SK-N-SH (cell line): ENCODE results near the gene ZNF711. TPM values are rescaled to one million over a fixed set of nuclear protein-coding genes. Genes with fewer than 3 reads are reported as not detected.

Experiments
- CTCF ChIA-PET: fragments of 300-600, 350-600 bp; formaldehyde crosslinking; extraction: SDS; loops from one replicate; lab custom pipeline; 2021; lab: Yijun Ruan, JAX
- POLR2A ChIA-PET: fragments of 350-600 bp; sonication (Branson Sonifier 250); formaldehyde crosslinking; extraction: SDS; loops from one replicate; lab custom pipeline; 2020; ENCODE audit warnings: antibody characterized with exemption, inconsistent platforms; lab: Yijun Ruan, JAX
- DNase-seq: peaks from one replicate; pipeline ENCODE4 v3.0.0; 2012
- H2AFZ ChIP-seq: fragments of 200-600 bp; sonication (generic); 2 replicates; pipeline ENCODE4 v1.8.1; 2016; ENCODE audit warnings: antibody characterized with exemption, mild to moderate bottlenecking, low read depth
- H3F3A ChIP-seq: fragments of 200-600 bp; sonication (generic); replicated peaks from 2 replicates; pipeline ENCODE3; 2016; ENCODE audit warnings: antibody characterized with exemption, mild to moderate bottlenecking; ENCODE audit not compliant: insufficient read depth
- H3K27ac ChIP-seq, 2 experiments: fragments of 200-500 bp in 1 of 2; fragments of 200-600 bp in 1 of 2; sonication (Bioruptor generic) in 1 of 2; sonication (generic), shearing (Covaris generic) in 1 of 2; 2 replicates each; pipeline versions ENCODE4 v1.5.1 to v1.6.1; 2014 to 2016; ENCODE audit warnings: low read depth in 2 of 2, inconsistent platforms in 1 of 2, low read length in 1 of 2, mild to moderate bottlenecking in 1 of 2, mixed read lengths in 1 of 2
- H3K27me3 ChIP-seq: fragments of 200-600 bp; sonication (generic), shearing (Covaris generic); 2 replicates; pipeline ENCODE4 v1.6.1; 2016; ENCODE audit warnings: mixed run types; ENCODE audit not compliant: insufficient read depth
- H3K36me3 ChIP-seq, 2 experiments: fragments of 200-500 bp in 1 of 2; fragments of 200-600 bp in 1 of 2; sonication (Bioruptor generic) in 1 of 2; sonication (generic) in 1 of 2; replicated peaks in 1 of 2; 2 replicates each; pipeline versions ENCODE3 to v1.5.1; 2014 to 2016; ENCODE audit warnings: low read length in 1 of 2, mild to moderate bottlenecking in 1 of 2; ENCODE audit not compliant: insufficient read depth in 2 of 2, control insufficient read depth in 1 of 2
- H3K4me1 ChIP-seq, 2 experiments: fragments of 200-500 bp in 1 of 2; fragments of 200-600 bp in 1 of 2; sonication (Bioruptor generic) in 1 of 2; sonication (generic), shearing (Covaris generic) in 1 of 2; 2 replicates each; pipeline versions ENCODE4 v1.5.1 to v1.6.1; 2014 to 2016; ENCODE audit warnings: low read depth in 1 of 2, low read length in 1 of 2, mixed run types in 1 of 2; ENCODE audit not compliant: insufficient read depth in 2 of 2, control insufficient read depth in 1 of 2
- H3K4me2 ChIP-seq: fragments of 200-600 bp; sonication (generic), shearing (Covaris generic); 2 replicates; pipeline ENCODE4 v1.6.1; 2017; ENCODE audit warnings: mixed run types
- H3K4me3 ChIP-seq, 2 experiments: fragments of 200-500 bp in 1 of 2; fragments of 200-600 bp in 1 of 2; sonication (Bioruptor generic) in 1 of 2; sonication (generic), shearing (Covaris generic) in 1 of 2; 2 replicates each; pipeline versions ENCODE4 v1.5.1 to v1.8.1; 2014 to 2016; ENCODE audit warnings: low read depth in 2 of 2, inconsistent platforms in 1 of 2, low read length in 1 of 2, mild to moderate bottlenecking in 1 of 2, mixed read lengths in 1 of 2, moderate library complexity in 1 of 2
- H3K79me2 ChIP-seq: fragments of 200-600 bp; sonication (generic); 2 replicates; pipeline ENCODE4 v1.8.1; 2017; ENCODE audit warnings: mild to moderate bottlenecking; ENCODE audit not compliant: insufficient read depth
- H3K9ac ChIP-seq: fragments of 200-600 bp; sonication (generic); 2 replicates; pipeline ENCODE4 v1.6.1; 2017; ENCODE audit warnings: mixed run types
- H3K9me2 ChIP-seq: fragments of 200-600 bp; sonication (generic); 2 replicates; pipeline ENCODE4 v1.6.1; 2017; ENCODE audit warnings: mixed run types
- H3K9me3 ChIP-seq: fragments of 200-600 bp; sonication (generic); 2 replicates; pipeline ENCODE4 v1.6.1; 2017; ENCODE audit warnings: mixed run types, mild to moderate bottlenecking, moderate library complexity
- H4K20me1 ChIP-seq: fragments of 200-600 bp; sonication (generic); 2 replicates; pipeline ENCODE4 v1.6.1; 2017; ENCODE audit warnings: mild to moderate bottlenecking, mixed run types; ENCODE audit not compliant: insufficient read depth
- CHD2 ChIP-seq: fragments of 150-350 bp; IDR thresholded peaks from 2 replicates; pipeline ENCODE4 v1.6.1; 2018; ENCODE audit warnings: low read length; ENCODE audit not compliant: partially characterized antibody
- ELF1 ChIP-seq: IDR thresholded peaks from 2 replicates; pipeline ENCODE4 v1.4.0; 2012
- EZH2phosphoT487 ChIP-seq: fragments of 200-600 bp; sonication (generic); IDR thresholded peaks from 2 replicates; pipeline ENCODE4 v1.6.1; 2017; ENCODE audit warnings: low read depth, mixed run types, mild to moderate bottlenecking, antibody characterized with exemption, moderate library complexity, borderline replicate concordance
- FOSL2 ChIP-seq: IDR thresholded peaks from 2 replicates; pipeline ENCODE4 v1.4.0; 2012; ENCODE audit warnings: low read depth, mild to moderate bottlenecking, moderate library complexity, borderline replicate concordance
- FOXJ3 ChIP-seq: sonication (generic); formaldehyde crosslinking; IDR thresholded peaks from 2 replicates; pipeline ENCODE4 v1.5.1; 2020; ENCODE audit warnings: mild to moderate bottlenecking, missing genetic modification reagents
- FOXM1 ChIP-seq: IDR thresholded peaks from 2 replicates; pipeline ENCODE4 v1.4.0; 2012; ENCODE audit warnings: low read depth, mild to moderate bottlenecking
- GABPA ChIP-seq: IDR thresholded peaks from 2 replicates; pipeline ENCODE4 v1.4.0; 2012; ENCODE audit warnings: low read depth, mild to moderate bottlenecking
- GATA2 ChIP-seq: sonication (generic); formaldehyde crosslinking; IDR thresholded peaks from 2 replicates; pipeline ENCODE4 v1.5.0; 2020; ENCODE audit warnings: mild to moderate bottlenecking, missing genetic modification reagents
- JUND ChIP-seq: IDR thresholded peaks from 2 replicates; pipeline ENCODE4 v1.4.0; 2012
- MEF2A ChIP-seq: IDR thresholded peaks from 2 replicates; pipeline ENCODE4 v1.4.0; 2012; ENCODE audit warnings: low read depth, borderline replicate concordance
- MXI1 ChIP-seq: IDR thresholded peaks from 2 replicates; pipeline ENCODE4 v1.6.1; 2012; ENCODE audit warnings: mild to moderate bottlenecking, low read depth, low read length, improper control_type of control experiment
- NFIC ChIP-seq: IDR thresholded peaks from 2 replicates; pipeline ENCODE4 v1.4.0; 2012; ENCODE audit warnings: borderline replicate concordance
- POLR2AphosphoS5 ChIP-seq: IDR thresholded peaks from 2 replicates; pipeline ENCODE4 v1.6.1; 2012; ENCODE audit warnings: low read depth, low read length
- RAD21 ChIP-seq: IDR thresholded peaks from 2 replicates; pipeline ENCODE4 v1.6.1; 2012; ENCODE audit warnings: mild to moderate bottlenecking, low read length
- RFX5 ChIP-seq: IDR thresholded peaks from 2 replicates; pipeline ENCODE4 v1.6.1; 2012; ENCODE audit warnings: mild to moderate bottlenecking, improper control_type of control experiment, low read length
- SIN3A ChIP-seq: IDR thresholded peaks from 2 replicates; pipeline ENCODE4 v1.6.1; 2012; ENCODE audit warnings: low read depth, mild to moderate bottlenecking, low read length, moderate library complexity, borderline replicate concordance
- TCF12 ChIP-seq: IDR thresholded peaks from 2 replicates; pipeline ENCODE4 v1.4.0; 2012
- WGBS: methylation state at CpG from one replicate; pipeline ENCODE4 v1.1.6; 2017; ENCODE audit warnings: low lambda C conversion rate; 5-methylcytosine and 5-hydroxymethylcytosine counted together
- polyA plus RNA-seq, 3 experiments: library from polyadenylated mRNA; depleted of rRNA; stranded (reverse); fragments of >200 nt; gene quantifications; 2 replicates each; pipeline ENCODE4 v1.2.3, GENCODE V29; 2012
- TF ChIP-seq, protein P1 (sequence below): fragments of 200-600 bp; sonication (generic); IDR thresholded peaks from 2 replicates; pipeline ENCODE4 v1.6.1; 2017; ENCODE audit warnings: antibody characterized with exemption, mild to moderate bottlenecking, moderate library complexity
- TF ChIP-seq, protein P2 (sequence below): fragments of 150-350 bp; IDR thresholded peaks from 2 replicates; pipeline ENCODE4 v1.6.1; 2016; ENCODE audit warnings: mild to moderate bottlenecking, low read depth, low read length
- TF ChIP-seq, protein P3 (sequence below): fragments of 150-350 bp; IDR thresholded peaks from 2 replicates; pipeline ENCODE4 v1.6.1; 2017; ENCODE audit warnings: antibody characterized with exemption, low read length, low read depth, borderline replicate concordance

The ZNF711 gene
- polyA plus RNA-seq, 1 of the 3 experiments (the other 2 are of a cell fraction), result 3.8 TPM

DNA sequence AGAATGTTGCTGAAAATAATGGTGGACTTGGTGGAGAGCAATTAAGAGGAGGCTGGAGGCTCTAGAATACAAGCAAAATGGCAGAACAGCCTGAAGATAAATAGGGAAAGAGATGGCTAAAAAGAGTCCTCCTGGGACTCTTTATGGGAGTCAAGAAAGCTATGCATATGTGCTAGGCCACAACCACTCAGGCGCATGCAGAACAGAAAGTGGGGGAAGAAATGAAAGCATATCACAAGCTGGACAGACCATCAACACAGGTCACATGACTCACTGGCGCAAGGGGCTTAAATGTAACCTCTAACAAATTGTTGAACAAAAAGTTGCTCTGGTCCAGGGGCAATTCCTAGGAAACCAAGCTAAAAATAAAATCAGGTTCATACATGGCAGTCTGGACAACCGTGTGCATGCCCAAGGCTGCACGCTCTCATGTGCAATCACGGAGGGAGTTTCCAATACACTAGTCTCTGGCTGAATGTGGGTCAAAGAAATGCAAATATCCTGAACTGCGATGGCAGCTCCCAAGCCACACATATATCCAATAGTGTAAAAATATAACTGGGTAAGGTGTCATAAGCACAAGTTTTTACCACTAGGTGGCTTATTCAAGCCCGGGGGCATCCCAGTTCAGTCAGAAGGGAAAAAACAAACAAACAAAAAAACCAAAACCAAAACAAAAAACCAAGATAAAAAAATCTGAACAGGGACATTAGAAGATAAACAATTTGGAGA lies 45.4 kb downstream of the ZNF711 start:
- POLR2A ChIA-PET, result no interaction called here
- H4K20me1 ChIP-seq, result no peaks in the 10 kb centered on the region
- H3K4me1 ChIP-seq, result no peaks in the 10 kb centered on the region
- no peak overlapping the region for H3K4me2 ChIP-seq
- TF ChIP-seq, protein P1, sequence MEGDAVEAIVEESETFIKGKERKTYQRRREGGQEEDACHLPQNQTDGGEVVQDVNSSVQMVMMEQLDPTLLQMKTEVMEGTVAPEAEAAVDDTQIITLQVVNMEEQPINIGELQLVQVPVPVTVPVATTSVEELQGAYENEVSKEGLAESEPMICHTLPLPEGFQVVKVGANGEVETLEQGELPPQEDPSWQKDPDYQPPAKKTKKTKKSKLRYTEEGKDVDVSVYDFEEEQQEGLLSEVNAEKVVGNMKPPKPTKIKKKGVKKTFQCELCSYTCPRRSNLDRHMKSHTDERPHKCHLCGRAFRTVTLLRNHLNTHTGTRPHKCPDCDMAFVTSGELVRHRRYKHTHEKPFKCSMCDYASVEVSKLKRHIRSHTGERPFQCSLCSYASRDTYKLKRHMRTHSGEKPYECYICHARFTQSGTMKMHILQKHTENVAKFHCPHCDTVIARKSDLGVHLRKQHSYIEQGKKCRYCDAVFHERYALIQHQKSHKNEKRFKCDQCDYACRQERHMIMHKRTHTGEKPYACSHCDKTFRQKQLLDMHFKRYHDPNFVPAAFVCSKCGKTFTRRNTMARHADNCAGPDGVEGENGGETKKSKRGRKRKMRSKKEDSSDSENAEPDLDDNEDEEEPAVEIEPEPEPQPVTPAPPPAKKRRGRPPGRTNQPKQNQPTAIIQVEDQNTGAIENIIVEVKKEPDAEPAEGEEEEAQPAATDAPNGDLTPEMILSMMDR, result peak; percentile 25; the same call in 1 of the 2 replicates
- TF ChIP-seq CHD2 (no peak), EZH2phosphoT487 (no peak), RAD21 (no peak), SIN3A (no peak)
- no peaks in the 10 kb centered on the region for H3F3A ChIP-seq
- H3K36me3 ChIP-seq, result no peaks in the 10 kb centered on the region
- whole genome bisulfite sequencing, result 39% methylated on average over 7 of the region's 7 CpGs
- H3K79me2 ChIP-seq, result no peaks in the 10 kb centered on the region
- H3K9me2 ChIP-seq, result no peaks in the 10 kb centered on the region
- no peak overlapping the region for H2AFZ ChIP-seq
- no peak for DNase-seq
- CTCF ChIA-PET, result interaction anchor here (0.7 kb wide), 1 partner anchor 113 kb away, joined by 3 read pairs; no protein-coding TSS in a partner anchor
- H3K9ac ChIP-seq, result no peak overlapping the region
- no peaks in the 10 kb centered on the region for H3K27me3 ChIP-seq
- H3K27ac ChIP-seq, result no peak overlapping the region
- H3K9me3 ChIP-seq, result no peaks in the 10 kb centered on the region
- H3K4me3 ChIP-seq, result no peak overlapping the region

DNA sequence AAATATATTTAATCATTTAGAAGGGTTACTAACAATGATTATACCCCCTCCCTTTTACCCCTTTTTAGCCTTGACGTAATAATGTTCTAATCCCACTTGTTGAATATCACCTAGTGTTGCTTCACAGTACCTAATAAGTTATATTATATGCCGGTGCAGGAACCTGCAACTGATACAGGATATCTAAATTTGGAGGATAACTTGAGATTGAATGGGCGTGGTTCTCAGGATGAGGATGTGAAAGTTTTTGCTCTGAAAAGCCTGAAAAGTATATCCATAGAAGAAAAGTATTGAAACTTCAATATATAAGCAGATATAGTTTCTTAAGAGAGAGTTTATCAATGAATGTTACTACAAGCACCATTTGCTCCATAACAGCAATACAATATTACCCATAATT lies 59.8 kb downstream of the ZNF711 start:
- Histone ChIP-seq H3K27me3 (no peaks in the 10 kb centered on the region), H3K36me3 (no peaks in the 10 kb centered on the region), H3K9me3 (no peaks in the 10 kb centered on the region), H3F3A (no peaks in the 10 kb centered on the region), H3K4me2 (no peak overlapping the region), H3K9me2 (no peaks in the 10 kb centered on the region), H3K4me1 (no peaks in the 10 kb centered on the region), H4K20me1 (no peaks in the 10 kb centered on the region), H3K79me2 (no peaks in the 10 kb centered on the region), H2AFZ (no peak overlapping the region), H3K9ac (no peak overlapping the region), H3K4me3 (no peak overlapping the region), H3K27ac (no peak overlapping the region)
- CTCF ChIA-PET, result interaction anchor here (1.2 kb wide), 1 partner anchor 33 kb away, joined by 3 read pairs; no protein-coding TSS in a partner anchor
- 33% methylated on average over 3 of the region's 3 CpGs for WGBS
- TF ChIP-seq MEF2A, result no peak
- no peak for TF ChIP-seq GATA2 (CRISPR knock-in tag)
- TF ChIP-seq GABPA, result no peak
- TF ChIP-seq, protein P2, sequence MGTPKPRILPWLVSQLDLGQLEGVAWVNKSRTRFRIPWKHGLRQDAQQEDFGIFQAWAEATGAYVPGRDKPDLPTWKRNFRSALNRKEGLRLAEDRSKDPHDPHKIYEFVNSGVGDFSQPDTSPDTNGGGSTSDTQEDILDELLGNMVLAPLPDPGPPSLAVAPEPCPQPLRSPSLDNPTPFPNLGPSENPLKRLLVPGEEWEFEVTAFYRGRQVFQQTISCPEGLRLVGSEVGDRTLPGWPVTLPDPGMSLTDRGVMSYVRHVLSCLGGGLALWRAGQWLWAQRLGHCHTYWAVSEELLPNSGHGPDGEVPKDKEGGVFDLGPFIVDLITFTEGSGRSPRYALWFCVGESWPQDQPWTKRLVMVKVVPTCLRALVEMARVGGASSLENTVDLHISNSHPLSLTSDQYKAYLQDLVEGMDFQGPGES, result no peak
- TF ChIP-seq, protein P3, sequence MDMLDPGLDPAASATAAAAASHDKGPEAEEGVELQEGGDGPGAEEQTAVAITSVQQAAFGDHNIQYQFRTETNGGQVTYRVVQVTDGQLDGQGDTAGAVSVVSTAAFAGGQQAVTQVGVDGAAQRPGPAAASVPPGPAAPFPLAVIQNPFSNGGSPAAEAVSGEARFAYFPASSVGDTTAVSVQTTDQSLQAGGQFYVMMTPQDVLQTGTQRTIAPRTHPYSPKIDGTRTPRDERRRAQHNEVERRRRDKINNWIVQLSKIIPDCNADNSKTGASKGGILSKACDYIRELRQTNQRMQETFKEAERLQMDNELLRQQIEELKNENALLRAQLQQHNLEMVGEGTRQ, result no peak
- no peak for TF ChIP-seq TCF12
- no peak for TF ChIP-seq FOSL2
- no peak for TF ChIP-seq FOXM1
- no peak for TF ChIP-seq JUND
- no peak for TF ChIP-seq NFIC
- no peak for TF ChIP-seq FOXJ3
- no peak for TF ChIP-seq RFX5
- no peak for TF ChIP-seq RAD21
- no peak for TF ChIP-seq POLR2AphosphoS5
- no peak for TF ChIP-seq MXI1
- TF ChIP-seq SIN3A, result no peak
- no peak for TF ChIP-seq ELF1
- POLR2A ChIA-PET, result no interaction called here
- DNase-seq, result no peak
